Nephron (organoid): ENCODE measurements around the gene GOLPH3.
"Not testable (repeated sequence)": the region's sequence is repeated elsewhere in the genome, so short reads cannot be mapped to it uniquely, and the experiment has no call there.

ENCODE experiments used
- H3K27ac Mint-ChIP-seq, 3 experiments: 2 replicates each; pipeline ENCODE4 v1.8.0; 2020; ENCODE audit warnings: mixed read lengths in 3 of 3, mild to moderate bottlenecking in 2 of 3, moderate library complexity in 1 of 3
- H3K27me3 Mint-ChIP-seq: 2 replicates; pipeline ENCODE4 v1.8.0; 2021; ENCODE audit warnings: low read depth, mild to moderate bottlenecking, moderate library complexity, mixed read lengths
- H3K36me3 Mint-ChIP-seq: 2 replicates; pipeline ENCODE4 v1.8.0; 2020; ENCODE audit warnings: low read depth, mixed read lengths
- H3K4me1 Mint-ChIP-seq: 2 replicates; pipeline ENCODE4 v1.8.0; 2020; ENCODE audit warnings: mixed read lengths
- H3K4me3 Mint-ChIP-seq, 3 experiments: 2 replicates each; pipeline ENCODE4 v1.8.0; 2020; ENCODE audit warnings: mild to moderate bottlenecking in 3 of 3, mixed read lengths in 3 of 3, moderate library complexity in 2 of 3
- H3K9me3 Mint-ChIP-seq: 2 replicates; pipeline ENCODE4 v1.8.0; 2020; ENCODE audit warnings: mixed read lengths
- CTCF ChIP-seq, 3 experiments: fragments of 200-600 bp; sonication (generic); IDR thresholded peaks; one replicate each; pipeline ENCODE4 v1.5.0; 2021; ENCODE audit warnings: antibody characterized with exemption in 3 of 3; ENCODE audit not compliant: unreplicated experiment in 3 of 3

The GOLPH3 gene

DNA sequence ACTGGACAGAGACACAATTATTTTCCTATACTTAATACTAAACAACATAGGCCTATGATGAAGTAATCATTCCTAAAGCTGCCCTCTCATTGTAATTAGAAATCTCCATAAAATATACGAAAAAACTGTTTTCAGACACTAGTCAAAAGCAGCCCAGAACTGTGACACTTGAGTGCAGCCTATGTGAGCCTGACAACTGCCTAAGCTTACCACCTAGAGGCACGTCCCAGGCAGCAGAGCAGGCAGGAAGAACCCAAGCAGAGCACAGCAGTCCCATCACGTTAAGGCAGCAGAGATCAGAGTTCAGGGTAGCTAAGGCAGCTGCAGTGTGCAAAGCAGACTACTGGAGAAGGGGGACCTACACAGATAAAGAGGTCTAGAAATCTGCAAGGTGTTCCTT lies 46.4 kb downstream of the GOLPH3 start:
- TF ChIP-seq CTCF (IDR thresholded peaks at IDR 0.05; ENCODE audit: unreplicated experiment in 3 of 3): no peak
- Mint-ChIP-seq H3K4me3 (no peak overlapping the region), H3K4me1 (peaks cover 17% of the 10 kb centered on the region), H3K9me3 (no peaks in the 10 kb centered on the region), H3K36me3 (peaks cover 71% of the 10 kb centered on the region), H3K27ac (peak overlapping the region in 1 of 3 experiments; percentile 11), H3K27me3 (no peaks in the 10 kb centered on the region)

- TF ChIP-seq CTCF (IDR thresholded peaks at IDR 0.05; ENCODE audit: unreplicated experiment in 3 of 3): no peak
- no peaks in the 10 kb centered on the region for H3K27me3 Mint-ChIP-seq
- H3K4me3 Mint-ChIP-seq: no peak overlapping the region
- no peaks in the 10 kb centered on the region for H3K9me3 Mint-ChIP-seq
- H3K27ac Mint-ChIP-seq: peak overlapping the region in 1 of 3 experiments; percentile 41
- peaks cover 17% of the 10 kb centered on the region for H3K4me1 Mint-ChIP-seq
- peaks cover 70% of the 10 kb centered on the region for H3K36me3 Mint-ChIP-seq
Observed at GRCh38 chr5:32126691-32127090, 47.4 kb downstream of the GOLPH3 start.

DNA sequence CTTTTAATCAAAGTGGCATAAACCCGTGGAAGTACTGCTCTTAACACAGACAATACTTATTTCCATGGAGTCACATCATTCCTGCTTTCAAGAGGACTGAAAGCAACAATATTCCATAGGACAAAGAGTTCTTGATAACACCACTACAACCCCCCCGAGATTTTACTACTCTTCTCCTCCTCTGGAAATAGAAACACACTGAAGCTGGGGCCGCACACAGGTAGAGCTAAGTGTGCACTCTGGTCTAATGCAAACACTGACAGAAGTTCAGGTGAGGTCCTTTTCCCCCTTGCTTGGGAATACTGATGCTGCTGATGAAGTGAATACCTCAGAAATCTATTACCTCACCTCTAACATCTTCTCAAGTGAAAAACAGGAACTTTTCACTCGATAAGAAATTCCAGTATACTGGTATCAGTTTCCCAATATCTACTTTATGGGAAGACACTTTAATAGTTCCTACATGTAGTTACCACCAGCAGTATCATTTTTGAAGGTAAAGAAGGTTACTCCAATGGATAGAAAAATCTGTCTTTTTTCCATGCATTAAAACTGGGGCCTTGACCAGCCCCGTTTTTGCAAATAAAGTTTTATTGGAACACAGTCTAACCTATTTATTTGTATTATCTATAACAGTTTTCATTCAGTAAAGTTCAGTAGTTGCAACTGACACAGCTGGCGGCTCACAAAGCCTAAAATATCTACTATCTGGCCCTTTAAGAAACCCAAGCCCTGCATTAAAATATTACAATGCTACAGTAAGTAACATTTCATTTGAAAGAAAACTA lies 50.0 kb downstream of the GOLPH3 start:
- no peaks in the 10 kb centered on the region for H3K27me3 Mint-ChIP-seq
- H3K27ac Mint-ChIP-seq: no peak overlapping the region
- no peak overlapping the region for H3K4me3 Mint-ChIP-seq
- H3K36me3 Mint-ChIP-seq: peaks cover 65% of the 10 kb centered on the region
- H3K9me3 Mint-ChIP-seq: no peaks in the 10 kb centered on the region
- H3K4me1 Mint-ChIP-seq: no peaks in the 10 kb centered on the region
- TF ChIP-seq CTCF (IDR thresholded peaks at IDR 0.05; ENCODE audit: unreplicated experiment in 3 of 3): no peak

DNA sequence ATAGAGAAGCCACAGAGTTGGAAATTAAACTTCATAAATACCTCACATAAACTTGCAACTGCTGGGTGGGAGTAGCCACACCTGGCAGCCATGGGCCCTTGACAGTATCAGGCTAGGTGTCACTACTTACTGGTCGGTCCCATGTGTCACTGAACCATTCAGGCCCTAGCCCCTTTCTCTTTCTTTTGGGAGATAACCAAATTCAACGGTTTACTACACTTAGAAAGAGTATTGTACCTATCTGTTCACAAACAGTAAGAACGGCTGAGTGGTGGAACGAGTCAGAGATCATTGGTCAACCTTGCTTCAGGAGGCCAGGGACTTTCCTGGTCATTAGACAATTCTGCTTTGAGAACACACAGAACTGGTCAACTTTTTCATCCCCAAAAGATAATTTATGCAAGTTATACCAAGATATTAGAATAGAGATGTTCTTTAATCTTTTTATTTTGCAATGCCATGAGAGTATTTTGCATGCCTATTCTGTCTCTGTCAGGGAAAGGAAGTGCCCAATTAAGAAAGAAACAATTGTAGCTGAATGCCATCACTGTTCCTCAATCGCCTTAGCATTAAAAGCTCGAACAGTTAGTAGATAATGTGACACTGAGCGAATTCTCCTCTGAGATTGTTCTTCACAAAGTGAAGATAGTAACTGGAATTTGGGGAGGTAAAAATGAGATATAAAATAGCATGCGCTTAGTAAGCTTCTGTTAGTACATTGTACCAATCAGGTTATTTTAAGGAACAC lies 50.9 kb downstream of the GOLPH3 start:
- Mint-ChIP-seq H3K4me1 (no peaks in the 10 kb centered on the region), H3K36me3 (peaks cover 59% of the 10 kb centered on the region), H3K27me3 (no peaks in the 10 kb centered on the region), H3K9me3 (no peaks in the 10 kb centered on the region), H3K27ac (no peak overlapping the region), H3K4me3 (no peak overlapping the region)
- TF ChIP-seq CTCF (IDR thresholded peaks at IDR 0.05; ENCODE audit: unreplicated experiment in 3 of 3): no peak

DNA sequence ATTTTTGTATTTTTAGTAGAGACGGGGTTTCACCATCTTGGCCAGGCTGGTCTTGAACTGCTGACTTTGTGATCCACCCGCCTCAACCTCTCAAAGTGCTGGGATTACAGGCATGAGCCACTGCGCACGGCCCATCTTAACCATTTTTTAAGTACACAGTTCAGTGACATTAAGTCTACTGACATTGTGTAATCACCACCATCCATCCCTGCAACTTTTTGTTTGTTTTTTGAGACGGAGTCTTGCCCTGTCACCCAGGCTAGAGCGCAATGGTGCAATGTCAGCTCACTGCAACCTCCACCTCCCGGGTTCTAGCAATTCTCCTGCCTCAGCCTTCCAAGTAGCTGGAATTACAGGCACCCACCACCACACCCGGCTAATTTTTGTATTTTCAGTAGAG lies 55.2 kb downstream of the GOLPH3 start:
- not testable (repeated sequence) for H3K4me1 Mint-ChIP-seq, H3K4me3 Mint-ChIP-seq, H3K9me3 Mint-ChIP-seq, H3K27me3 Mint-ChIP-seq, H3K27ac Mint-ChIP-seq
- H3K36me3 Mint-ChIP-seq: peaks cover 63% of the 10 kb centered on the region

GRCh38 chr5:32116574-32117313 lies 57.4 kb downstream of the GOLPH3 start:
- no peaks in the 10 kb centered on the region for H3K9me3 Mint-ChIP-seq
- H3K4me1 Mint-ChIP-seq: no peaks in the 10 kb centered on the region
- TF ChIP-seq CTCF (IDR thresholded peaks at IDR 0.05; ENCODE audit: unreplicated experiment in 3 of 3): no peak
- no peak overlapping the region for H3K4me3 Mint-ChIP-seq
- no peaks in the 10 kb centered on the region for H3K27me3 Mint-ChIP-seq
- peaks cover 60% of the 10 kb centered on the region for H3K36me3 Mint-ChIP-seq
- no peak overlapping the region for H3K27ac Mint-ChIP-seq
